Embryonic facial prominence (tissue), 1 donor: Measurements from ENCODE around the gene TP53AIP1.

Experiments
- DNase-seq: peaks from one replicate; pipeline ENCODE4 v3.0.0-alpha.2; 2016; ENCODE audit errors: extremely low spot score

The TP53AIP1 gene

DNA sequence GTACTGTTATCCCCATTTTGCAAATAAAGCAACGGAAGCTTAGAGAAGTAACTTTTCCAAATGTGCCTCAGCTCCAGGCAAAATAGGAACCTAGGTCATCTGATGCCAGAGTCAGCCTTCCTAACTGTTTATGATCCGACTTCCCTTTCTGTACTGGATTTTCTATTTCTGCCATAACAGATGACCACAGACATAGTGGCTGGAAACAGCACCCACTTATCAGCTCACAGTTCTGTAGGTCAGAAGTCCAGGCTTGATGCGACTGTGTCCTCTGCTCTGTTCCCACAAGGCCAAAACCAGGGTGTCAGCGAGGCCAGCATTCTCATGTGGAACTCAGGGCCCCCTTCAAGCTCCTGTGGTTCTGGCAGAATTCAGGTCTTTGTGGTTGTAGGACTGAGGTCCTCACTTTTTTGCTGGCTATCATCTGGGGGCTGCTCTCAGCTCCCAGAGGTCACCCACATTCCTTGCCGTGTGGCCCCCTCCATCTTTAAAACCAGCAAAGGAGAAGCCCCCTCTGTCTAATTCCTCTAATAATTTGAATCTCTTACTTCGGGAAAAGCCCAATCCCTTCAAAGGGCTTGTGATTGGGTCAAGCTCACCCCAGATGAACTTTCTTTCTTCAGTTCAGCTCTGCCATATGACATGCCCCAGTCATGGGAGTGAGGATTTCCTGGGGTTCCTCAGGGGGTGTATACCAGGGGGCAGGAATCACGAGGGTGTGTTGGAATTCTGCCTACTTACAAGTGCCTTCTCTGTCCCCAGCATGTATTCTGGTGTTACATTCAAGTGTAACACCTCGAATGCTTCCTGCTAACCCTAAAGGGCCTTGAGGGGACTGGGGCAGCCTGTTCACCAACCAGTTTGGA is 36.3 kb downstream of the TP53AIP1 start:
- DNase-seq = no peak

DNA sequence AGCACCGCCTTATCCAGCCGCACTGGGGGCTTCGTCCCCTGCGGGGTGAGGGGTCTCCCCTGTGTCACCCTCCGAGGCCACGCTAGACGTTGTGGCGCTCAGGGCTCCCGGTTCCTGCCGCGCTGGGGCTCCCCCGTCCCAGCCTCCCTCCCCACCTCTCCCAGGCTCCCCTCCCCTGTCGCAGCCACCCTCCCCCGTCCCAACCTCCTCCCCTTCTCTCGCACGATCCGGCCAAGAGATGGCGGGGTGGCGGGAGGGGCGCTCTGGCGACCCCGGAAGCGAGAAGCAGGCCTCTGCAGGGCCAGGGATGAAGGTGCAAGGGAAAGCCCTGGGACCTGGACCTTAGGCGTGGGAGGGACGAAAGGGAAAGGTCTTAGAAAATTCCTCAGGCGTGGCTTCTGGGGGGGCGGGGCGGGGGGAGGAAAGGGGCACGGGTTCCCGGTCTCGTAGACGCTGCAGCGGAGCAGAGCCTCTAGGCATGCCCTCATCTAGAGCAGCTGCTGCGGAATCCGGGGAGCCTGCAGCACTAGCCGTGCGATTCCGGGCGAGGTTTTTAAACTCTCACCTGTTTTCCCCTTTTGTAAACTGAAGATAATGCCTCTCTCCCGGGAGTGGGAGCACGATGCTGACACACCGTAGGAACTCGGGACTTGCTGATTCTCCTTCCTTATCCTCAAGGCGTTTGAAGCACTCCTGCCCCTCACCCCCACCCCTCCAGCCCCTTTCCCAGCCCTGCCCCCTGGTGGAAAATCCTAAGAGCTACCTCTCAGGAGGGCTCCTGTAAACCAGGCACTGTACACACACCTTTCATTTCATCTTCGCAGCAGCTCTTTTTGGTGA is 37.1 kb downstream of the TP53AIP1 start:
- DNase-seq = no peak

DNA sequence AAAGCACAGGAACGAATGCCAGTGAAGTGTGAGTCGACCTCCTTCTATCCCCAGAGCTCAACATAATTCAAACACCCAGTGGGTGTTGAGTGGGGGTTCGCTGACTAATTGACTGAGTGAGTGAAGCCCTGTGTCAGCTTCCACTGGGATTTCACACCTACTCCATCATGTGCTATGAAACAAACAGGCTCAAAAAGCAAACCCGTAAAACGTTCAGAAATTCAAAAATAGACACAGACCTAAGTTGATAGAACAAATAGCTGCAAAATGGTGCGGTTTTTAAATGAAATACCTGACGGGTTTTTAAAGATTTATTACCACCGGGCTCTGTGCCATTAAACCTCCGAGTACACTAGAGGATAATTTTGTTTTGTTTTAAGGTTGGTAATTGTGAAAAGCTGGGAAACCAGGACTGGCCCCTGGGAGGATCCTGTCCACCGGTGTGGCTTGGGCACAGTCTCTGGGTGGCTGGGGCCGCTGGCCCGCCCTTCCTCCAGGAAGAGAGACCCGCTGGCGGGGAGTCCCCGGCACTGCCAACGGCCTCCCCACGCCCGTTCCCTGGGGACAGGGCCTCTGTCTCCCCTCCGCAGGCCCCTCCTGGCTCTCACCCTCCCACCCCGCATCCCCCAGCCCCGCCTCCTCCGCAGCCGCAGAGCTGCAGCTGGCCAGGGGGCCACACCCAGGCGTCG is 37.9 kb downstream of the TP53AIP1 start:
- DNase-seq = no peak

DNA sequence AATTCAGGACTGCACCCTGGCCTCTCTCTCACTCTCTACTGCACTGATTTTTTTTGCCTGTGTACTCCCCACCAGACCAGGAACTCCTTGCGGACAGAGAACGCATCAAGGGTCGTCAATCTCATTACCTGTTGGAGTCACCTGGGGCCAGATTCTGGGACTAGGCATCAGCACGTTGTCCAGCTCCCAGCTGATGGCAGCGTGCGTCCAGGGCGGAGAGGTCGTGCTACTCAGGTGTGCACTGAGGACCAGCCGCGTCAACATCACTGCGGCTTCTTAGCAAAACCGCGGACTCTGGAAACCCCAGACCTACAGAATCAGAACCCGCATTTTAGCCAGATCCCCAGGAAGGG is 38.4 kb downstream of the TP53AIP1 start:
- no peak for DNase-seq

DNA sequence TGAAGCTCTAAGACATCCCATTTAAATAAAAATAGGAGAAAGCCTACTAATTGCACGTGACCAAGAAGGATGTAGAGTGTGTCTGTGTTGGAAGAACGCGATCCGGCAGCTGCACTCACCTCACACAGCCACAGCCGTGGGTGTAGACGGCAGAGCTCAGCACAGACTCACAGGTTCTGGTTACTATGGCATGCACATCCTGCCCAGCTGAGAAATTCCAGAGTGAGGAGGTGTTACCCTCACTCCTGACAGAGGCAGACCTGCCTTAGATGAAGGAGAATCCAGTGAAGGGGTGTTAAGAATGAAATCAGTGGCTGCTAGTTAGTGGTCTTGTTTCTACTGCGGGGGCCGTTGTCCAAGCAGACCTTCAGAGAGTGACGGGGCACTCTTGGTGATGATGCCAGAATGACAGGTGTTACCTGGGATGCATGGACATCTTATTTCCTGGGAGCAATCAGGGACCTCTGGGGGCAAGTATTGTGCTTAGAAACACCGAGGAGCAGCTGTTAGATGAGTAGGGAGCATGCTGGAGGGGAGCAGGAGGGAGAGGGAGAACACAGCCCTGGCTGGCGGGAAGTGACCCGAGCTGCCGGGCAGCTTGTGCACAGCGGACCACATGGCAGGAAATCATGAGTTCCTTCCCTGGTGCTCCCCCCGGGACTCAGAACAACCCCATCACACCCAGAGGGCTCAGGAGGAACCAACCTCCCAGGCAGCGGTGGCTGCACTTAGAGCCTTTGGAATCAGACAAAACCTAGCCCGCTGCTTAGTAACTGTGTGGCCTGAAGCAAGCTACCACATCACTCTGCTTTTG is 39.2 kb downstream of the TP53AIP1 start:
- DNase-seq = no peak

DNA sequence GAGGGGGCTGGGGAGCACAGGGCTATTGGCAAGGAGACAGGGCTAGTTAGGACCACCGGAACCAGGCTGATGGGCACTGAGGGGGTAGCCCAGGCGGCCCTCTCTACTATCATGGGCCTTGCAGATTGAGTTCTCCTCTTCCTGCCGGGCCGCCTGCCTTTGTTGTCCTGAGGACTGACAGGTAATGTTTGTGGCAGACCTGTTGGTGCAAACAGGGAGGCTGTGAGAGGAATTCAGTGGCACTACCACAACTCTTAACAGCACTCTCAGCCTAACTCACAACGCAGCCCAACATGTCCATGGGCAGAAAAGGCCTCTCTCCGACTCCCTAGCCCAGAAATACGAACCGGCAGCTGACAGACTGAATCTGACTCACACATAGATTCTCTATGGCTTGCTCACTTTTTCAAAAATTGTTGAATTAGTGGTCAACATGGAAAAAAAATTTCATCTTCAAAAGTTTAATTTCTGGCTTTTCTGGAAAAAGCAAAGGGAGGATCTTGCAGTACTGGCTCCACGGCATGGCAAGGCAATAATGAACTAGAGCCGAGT is 40.1 kb downstream of the TP53AIP1 start:
- no peak for DNase-seq

DNA sequence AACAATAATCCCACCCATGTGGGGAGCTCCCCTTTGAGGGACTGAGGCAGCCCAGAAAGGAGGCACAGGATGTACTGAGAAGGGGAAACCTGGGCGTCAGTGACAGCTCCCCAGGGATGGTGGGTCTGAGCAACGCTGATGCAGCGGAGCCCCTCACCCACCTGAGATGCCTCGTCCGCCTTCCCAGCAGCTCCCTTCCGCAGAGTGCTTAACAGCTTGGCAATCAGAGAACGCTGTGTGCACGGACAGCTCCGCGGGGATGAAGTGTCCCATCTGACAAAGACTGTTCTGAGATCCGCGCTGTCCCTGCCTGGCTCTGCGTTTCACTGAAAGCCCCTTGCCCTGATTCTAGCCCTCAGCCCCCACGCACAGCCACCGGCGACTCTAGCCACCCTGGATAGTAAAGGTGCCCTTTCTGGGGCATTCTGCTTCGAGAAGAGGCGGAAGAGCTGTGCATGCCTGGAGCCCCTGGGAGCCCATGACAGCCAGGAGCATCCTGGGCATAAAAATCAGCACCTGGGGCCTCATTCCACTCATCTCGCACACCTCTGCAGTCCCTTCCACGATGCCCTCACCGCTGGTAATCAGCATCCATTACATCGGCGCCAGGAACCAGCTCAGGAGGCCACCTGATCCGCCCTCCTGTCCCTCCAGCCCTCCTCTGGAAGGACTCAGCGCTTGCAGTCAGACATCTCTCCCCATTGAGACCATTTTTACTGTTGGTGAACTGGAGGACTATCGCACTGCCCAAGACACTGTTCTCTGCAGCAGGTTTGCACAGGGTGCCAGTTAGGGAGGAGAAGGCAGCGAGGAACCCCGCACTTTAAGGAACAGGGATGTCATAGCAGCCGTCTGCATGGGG is 40.8 kb downstream of the TP53AIP1 start:
- no peak for DNase-seq

DNA sequence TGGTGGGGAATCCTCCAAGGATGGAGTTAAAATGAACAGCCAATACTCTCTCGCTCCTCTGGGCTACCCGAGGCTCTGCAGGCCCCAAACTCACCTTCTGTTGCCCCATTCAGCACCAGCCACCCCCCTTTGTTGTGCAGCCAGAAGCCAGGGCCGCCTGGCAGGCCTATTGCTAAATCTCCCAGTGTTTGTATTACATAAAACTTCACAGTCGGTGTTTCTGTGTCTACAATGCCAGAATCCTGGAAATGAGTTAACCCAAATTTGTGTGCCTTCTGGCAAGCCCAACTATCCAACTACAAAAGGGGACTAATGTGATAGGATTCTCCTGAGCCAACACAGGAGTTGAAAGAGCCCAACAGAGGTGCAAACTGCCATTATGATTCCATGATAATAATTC is 42.2 kb downstream of the TP53AIP1 start:
- DNase-seq = no peak

DNA sequence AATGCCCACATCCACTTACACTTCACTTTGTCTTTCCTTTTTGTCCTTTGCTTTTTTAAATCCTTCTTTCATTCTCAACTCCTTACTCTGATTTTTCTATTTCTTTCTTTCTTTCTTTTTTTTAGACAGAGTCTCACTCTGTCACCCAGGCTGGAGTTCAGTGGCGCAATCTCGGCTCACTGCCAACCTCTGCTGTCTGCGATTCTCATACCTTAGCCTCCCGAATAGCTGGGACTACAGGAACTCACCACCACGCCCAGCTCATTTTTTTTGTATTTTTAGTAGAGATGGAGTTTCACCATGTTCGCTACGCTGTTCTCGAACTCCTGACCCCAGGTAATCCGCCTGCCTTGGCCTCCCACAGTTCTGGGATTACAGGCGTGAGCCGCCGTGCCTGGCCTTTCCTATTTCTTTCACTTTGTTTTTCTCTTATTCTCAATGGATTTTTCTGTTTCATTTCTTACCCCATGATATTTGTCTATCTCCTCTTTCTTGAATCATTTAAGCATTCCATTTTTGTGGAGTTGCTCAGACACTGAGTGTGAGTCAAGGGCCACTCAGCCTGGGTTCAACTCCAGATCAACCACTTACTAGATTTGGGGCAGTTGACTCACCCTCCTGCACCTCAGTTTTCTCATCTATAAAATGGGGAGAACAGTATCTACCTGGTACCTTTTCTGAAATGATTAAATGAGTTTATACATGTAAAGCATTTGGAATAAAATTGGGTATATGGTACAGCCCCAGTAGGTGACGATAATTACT is 43.9 kb downstream of the TP53AIP1 start:
- DNase-seq = no peak

DNA sequence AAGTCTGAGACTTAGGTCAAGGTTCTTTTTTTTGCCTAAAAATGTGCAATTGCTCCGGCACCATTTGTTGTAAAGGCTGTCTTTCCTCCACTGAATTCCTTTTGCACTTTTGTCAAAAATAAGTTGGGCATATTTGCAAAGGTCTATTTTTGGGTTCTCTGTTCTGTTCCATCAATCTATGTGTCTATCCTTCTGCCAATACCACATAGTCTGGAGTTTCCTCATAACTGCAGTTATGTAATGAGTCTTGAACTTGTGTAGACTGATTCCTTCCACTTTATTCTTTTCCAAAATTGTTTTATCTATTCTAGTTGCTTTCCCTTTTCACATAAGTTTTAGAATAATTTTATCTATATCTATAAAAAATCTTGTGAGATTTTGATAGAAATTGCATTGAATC is 44.8 kb downstream of the TP53AIP1 start:
- no peak for DNase-seq

DNA sequence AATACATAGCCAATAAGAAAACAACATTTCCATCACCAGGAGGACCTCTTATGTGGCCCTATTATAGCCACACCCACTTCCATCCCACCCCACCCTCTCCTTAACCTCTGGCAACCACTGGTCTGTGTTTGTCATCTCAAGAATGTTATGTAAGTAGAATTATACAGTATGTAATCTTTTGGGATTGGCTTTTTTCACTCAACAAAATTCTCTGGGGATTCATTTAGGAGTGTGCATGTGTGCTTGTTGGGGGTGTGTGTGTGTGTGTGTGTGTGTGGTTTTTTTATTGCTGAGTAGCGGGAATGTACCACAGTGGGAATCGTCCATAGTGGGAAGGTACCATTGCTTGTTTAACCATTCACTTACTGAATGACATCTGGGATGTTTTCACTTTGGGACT is 46.3 kb downstream of the TP53AIP1 start:
- no peak for DNase-seq

DNA sequence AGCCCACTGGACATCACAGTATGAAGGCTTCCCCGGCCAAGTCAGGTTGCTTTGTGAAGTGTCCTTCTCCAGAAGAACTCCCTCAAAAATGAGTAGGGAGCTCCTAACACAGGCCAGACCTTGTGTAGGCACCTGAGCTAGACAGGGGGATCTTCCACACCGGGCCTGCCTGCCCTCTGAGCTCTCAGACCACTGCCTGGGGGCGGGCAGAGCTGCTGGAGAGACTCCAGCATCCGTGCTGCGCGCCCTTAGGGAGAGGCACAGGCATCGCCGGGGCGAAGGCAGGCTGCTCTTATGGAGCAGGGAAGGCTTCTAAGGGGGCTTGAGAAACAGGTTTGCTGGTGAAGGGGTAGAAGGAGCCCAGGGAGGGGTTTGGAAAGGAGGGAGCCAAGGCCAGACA is 47.1 kb downstream of the TP53AIP1 start:
- no peak for DNase-seq

DNA sequence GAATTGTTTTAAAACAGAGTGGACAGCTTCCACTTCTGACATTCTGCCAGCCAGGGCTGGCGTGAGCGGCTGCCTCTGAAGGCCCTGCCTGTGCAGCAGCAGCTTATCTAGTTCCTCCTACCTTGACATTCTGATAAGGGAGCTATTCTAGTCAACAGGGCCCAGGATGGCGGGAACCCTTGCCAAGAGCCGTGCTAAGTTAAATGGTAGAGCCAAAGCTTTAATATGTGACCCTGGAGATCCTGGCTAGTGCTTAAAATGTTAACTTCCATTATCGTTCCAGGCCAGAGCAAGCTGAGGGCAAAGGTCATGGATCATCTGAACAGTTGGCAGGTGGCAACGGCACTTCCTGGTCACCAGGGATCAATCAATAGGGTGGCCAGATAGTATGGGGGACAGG is 48.0 kb downstream of the TP53AIP1 start:
- no peak for DNase-seq

DNA sequence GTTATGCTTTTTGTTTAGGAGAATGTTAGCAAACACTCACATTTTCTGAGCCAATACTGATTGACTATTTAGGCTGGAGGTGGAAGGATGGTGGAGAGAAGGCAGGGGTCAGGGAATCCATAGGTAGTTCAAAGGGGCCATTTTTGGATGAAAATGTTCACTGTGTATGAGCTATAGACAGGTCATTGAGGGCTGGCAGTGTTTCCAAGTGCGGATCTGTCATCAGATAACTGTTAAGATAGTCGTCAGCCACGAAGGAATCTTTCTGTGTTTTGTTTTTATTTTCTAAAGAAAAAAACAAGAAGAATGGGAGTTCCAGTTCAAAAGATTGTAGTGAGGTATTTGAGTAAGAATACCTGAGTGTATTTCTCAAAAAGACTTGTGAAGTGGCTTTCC is 48.4 kb downstream of the TP53AIP1 start:
- no peak for DNase-seq

DNA sequence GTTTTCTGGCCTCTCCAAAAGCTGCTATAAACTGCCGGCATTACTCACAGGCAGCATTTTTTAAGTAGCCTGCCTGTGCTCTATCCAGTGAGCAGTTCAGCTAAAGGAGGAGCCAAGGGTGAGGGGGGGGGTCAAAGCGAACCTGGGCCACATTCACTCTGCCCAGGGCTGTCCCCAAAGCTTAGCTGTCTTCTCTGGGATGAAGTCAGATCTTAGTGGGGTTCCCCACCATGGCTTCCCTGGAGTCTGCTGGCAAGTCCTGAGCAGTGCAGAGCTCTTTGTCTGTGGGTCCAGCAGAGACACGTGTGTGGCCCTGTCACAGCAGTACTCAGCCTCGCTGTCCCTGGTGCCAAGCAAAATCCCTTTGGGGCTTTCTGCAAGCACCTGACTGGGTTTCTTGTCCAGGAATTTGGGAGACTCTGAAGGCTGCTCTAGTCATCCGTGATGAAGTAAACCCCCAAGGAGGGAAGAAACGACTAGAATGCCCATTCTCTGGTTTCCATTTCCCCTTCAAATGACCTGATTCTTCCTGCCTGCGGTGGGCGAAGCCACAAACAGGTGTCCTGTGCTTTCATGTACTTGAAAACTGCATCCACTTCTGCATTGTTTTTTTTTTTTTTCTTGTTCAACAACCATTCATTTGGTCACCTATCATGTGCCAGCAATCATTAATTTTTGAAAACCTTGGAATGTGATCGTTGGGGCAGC is 48.9 kb downstream of the TP53AIP1 start:
- DNase-seq = no peak

DNA sequence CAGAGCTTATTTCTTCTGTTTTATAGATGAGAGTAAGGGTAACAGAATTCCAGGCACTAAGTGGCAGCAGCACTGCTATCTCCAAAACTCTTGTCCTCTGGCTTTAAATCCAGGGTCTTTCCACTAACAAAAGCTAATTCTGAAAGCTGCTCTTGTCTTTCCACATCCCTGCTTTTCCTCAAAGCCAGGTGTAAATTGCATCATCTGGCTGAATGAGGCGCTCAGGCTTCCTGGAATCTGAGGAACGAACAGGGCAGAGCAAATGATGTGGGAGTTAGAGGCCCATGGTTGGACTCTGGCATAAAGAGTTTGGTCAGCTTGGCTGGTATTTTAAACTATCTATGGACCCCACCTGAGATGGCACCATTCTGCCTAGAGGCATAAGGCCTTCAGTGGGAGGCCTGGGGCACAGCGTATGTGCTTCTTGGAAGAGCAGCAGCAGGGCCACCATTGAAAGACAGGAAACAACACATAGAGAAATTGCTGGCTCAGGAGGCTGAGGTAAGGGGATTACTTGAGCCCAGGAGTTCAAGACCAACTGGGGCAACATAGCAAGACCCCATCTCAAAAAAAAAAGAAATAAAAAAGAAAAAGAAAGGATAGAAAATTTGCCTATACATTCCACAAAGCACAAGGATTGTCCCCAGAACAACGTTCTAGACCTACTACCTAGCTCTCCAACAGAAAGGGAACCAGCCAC is 49.7 kb downstream of the TP53AIP1 start:
- no peak for DNase-seq

DNA sequence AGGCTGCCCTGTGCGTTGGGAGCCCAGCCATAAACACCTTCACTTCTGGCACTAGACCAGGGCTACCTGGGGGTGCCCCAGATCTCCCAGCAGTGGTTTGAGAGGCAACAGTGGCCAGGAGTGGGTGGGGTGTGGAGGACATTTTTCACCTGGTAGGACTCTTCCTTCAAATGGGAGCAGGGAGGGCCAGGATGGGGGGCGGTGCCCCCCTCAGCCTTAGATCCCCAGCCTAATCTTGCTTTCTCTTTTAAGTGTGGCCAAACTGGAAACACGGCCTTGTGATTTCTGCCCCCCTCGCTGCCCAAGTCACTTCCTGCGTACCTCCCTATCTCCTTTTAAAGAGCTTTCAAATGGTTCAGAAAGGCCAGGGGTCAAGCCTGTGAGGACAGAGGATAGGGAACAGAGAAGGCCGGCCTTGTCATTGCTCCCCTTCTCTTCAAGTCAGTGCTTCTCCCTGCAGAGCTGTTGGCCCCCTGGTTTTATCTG is 50.7 kb downstream of the TP53AIP1 start:
- DNase-seq = no peak
